NCI-H2107 (cell line): ENCODE measurements around the gene ZNF207.
"Not testable (repeated sequence)": the region's sequence is repeated elsewhere in the genome, so short reads cannot be mapped to it uniquely, and the experiment has no call there.

ENCODE experiments used
- DNase-seq: peaks from one replicate; lab custom pipeline; 2025; lab: John Stamatoyannopoulos, UW

The ZNF207 gene

GRCh38 chr17:32388128-32388527, 38.2 kb downstream of the ZNF207 start:
- DNase-seq, result not testable (repeated sequence)

GRCh38 chr17:32388613-32389459, 38.9 kb downstream of the ZNF207 start:
- DNase-seq, result no peak

- no peak for DNase-seq
Measured at GRCh38 chr17:32393904-32394303, 43.9 kb downstream of the ZNF207 start.

GRCh38 chr17:32396343-32396742, 46.4 kb downstream of the ZNF207 start:
- no peak for DNase-seq

- no peak for DNase-seq
Measured at GRCh38 chr17:32398946-32399345, 49.0 kb downstream of the ZNF207 start.

GRCh38 chr17:32410085-32410484, 60.1 kb downstream of the ZNF207 start:
- not testable (repeated sequence) for DNase-seq

GRCh38 chr17:32426894-32427293, 76.9 kb downstream of the ZNF207 start:
- no peak for DNase-seq

GRCh38 chr17:32429598-32429997, 79.6 kb downstream of the ZNF207 start:
- no peak for DNase-seq
